KMS-11 (cell line): Measurements from ENCODE around the gene CBLL1.

Source experiments
- H2AFZ ChIP-seq: fragments of 200-600 bp; sonication (generic); 2 replicates; pipeline ENCODE4 v1.6.1; 2016; ENCODE audit warnings: antibody characterized with exemption, mixed run types, low read depth
- H3K27ac ChIP-seq: fragments of 200-600 bp; sonication (generic); 2 replicates; pipeline ENCODE4 v1.6.1; 2016; ENCODE audit warnings: mild to moderate bottlenecking, mixed run types
- H3K27me3 ChIP-seq: fragments of 200-600 bp; sonication (generic); 2 replicates; pipeline ENCODE4 v1.6.1; 2017; ENCODE audit warnings: mild to moderate bottlenecking, low read depth, mixed run types, moderate library complexity; ENCODE audit not compliant: insufficient read depth
- H3K36me3 ChIP-seq: fragments of 200-600 bp; sonication (generic); 2 replicates; pipeline ENCODE4 v1.6.1; 2017; ENCODE audit warnings: mild to moderate bottlenecking, mixed run types; ENCODE audit not compliant: insufficient read depth
- H3K4me1 ChIP-seq: fragments of 200-600 bp; sonication (generic); 2 replicates; pipeline ENCODE4 v1.6.1; 2016; ENCODE audit warnings: mild to moderate bottlenecking, low read depth, mixed run types; ENCODE audit not compliant: poor library complexity, severe bottlenecking
- H3K4me2 ChIP-seq: fragments of 200-600 bp; sonication (generic); 2 replicates; pipeline ENCODE4 v1.7.0; 2016; ENCODE audit warnings: mild to moderate bottlenecking, mixed run types
- H3K4me3 ChIP-seq: fragments of 200-600 bp; sonication (generic); IDR thresholded peaks from 2 replicates; pipeline ENCODE4 v1.6.1; 2017; ENCODE audit warnings: low read depth, low read length, mixed read lengths; ENCODE audit not compliant: insufficient read depth
- H3K79me2 ChIP-seq: fragments of 200-600 bp; sonication (generic); 2 replicates; pipeline ENCODE4 v1.6.1; 2016; ENCODE audit warnings: low read depth, mixed run types; ENCODE audit not compliant: insufficient read depth
- H3K9ac ChIP-seq: fragments of 200-600 bp; sonication (generic); 2 replicates; pipeline ENCODE4 v1.6.1; 2016; ENCODE audit warnings: mild to moderate bottlenecking, mixed run types
- H4K20me1 ChIP-seq: fragments of 200-600 bp; sonication (generic); 2 replicates; pipeline ENCODE4 v1.6.1; 2016; ENCODE audit warnings: mild to moderate bottlenecking, mixed run types; ENCODE audit not compliant: insufficient read depth
- CTCF ChIP-seq: fragments of 200-600 bp; sonication (generic); conservative IDR thresholded peaks from 2 replicates; pipeline ENCODE4 v1.6.1; 2017; ENCODE audit warnings: low read depth, mild to moderate bottlenecking, antibody characterized with exemption, low read length, moderate library complexity, mixed read lengths

Gene CBLL1

GRCh38 chr7:107711301-107711700 is 32.6 kb upstream of the CBLL1 start:
- H3K4me3 ChIP-seq, result no peak overlapping the region
- H3K27me3 ChIP-seq, result no peaks in the 10 kb centered on the region
- H3K9ac ChIP-seq, result no peak overlapping the region
- no peak for TF ChIP-seq CTCF
- H4K20me1 ChIP-seq, result no peaks in the 10 kb centered on the region
- no peak overlapping the region for H3K27ac ChIP-seq
- H3K79me2 ChIP-seq, result no peaks in the 10 kb centered on the region
- no peak overlapping the region for H2AFZ ChIP-seq
- no peaks in the 10 kb centered on the region for H3K4me1 ChIP-seq
- no peak overlapping the region for H3K4me2 ChIP-seq
- no peaks in the 10 kb centered on the region for H3K36me3 ChIP-seq

- no peak overlapping the region for H2AFZ ChIP-seq
- no peak overlapping the region for H3K9ac ChIP-seq
- no peak overlapping the region for H3K27ac ChIP-seq
- no peak overlapping the region for H3K4me3 ChIP-seq
- no peaks in the 10 kb centered on the region for H3K4me1 ChIP-seq
- no peak for TF ChIP-seq CTCF
- H3K27me3 ChIP-seq, result no peaks in the 10 kb centered on the region
- no peaks in the 10 kb centered on the region for H3K79me2 ChIP-seq
- no peaks in the 10 kb centered on the region for H3K36me3 ChIP-seq
- no peak overlapping the region for H3K4me2 ChIP-seq
- H4K20me1 ChIP-seq, result no peaks in the 10 kb centered on the region
Measured at GRCh38 chr7:107712025-107712424, 31.9 kb upstream of the CBLL1 start.

- H3K4me3 ChIP-seq, result no peak overlapping the region
- H3K9ac ChIP-seq, result no peak overlapping the region
- no peak overlapping the region for H3K27ac ChIP-seq
- no peaks in the 10 kb centered on the region for H3K27me3 ChIP-seq
- no peaks in the 10 kb centered on the region for H3K4me1 ChIP-seq
- H3K36me3 ChIP-seq, result no peaks in the 10 kb centered on the region
- H2AFZ ChIP-seq, result no peak overlapping the region
- no peak overlapping the region for H3K4me2 ChIP-seq
- no peaks in the 10 kb centered on the region for H4K20me1 ChIP-seq
- no peaks in the 10 kb centered on the region for H3K79me2 ChIP-seq
- TF ChIP-seq CTCF, result no peak
Measured at GRCh38 chr7:107712896-107713295, 31.0 kb upstream of the CBLL1 start.

- no peak for TF ChIP-seq CTCF
- no peaks in the 10 kb centered on the region for H3K36me3 ChIP-seq
- H3K4me3 ChIP-seq, result no peak overlapping the region
- H4K20me1 ChIP-seq, result no peaks in the 10 kb centered on the region
- H3K27ac ChIP-seq, result no peak overlapping the region
- H2AFZ ChIP-seq, result no peak overlapping the region
- H3K4me2 ChIP-seq, result no peak overlapping the region; the same call in 1 of the 2 replicates
- no peaks in the 10 kb centered on the region for H3K27me3 ChIP-seq
- H3K79me2 ChIP-seq, result no peaks in the 10 kb centered on the region
- H3K9ac ChIP-seq, result no peak overlapping the region
- H3K4me1 ChIP-seq, result no peaks in the 10 kb centered on the region
Measured at GRCh38 chr7:107715531-107715930, 28.4 kb upstream of the CBLL1 start.
